NB4 (cell line): ENCODE measurements around the gene TAF3.

Experiments
- CTCF ChIP-seq: IDR thresholded peaks from one replicate; pipeline ENCODE4 v1.5.1; 2012; ENCODE audit warnings: low read depth, low read length
- MYC ChIP-seq: IDR thresholded peaks from 2 replicates; pipeline ENCODE4 v1.6.1; 2011; ENCODE audit warnings: low read depth, low read length

GRCh38 chr10:8057636-8058273 is 239.4 kb downstream of the TAF3 start:
- TF ChIP-seq CTCF (no peak), MYC (no peak)
